Activated CD4-positive, alpha-beta T cell treated with anti-CD3 and anti-CD28 coated beads for 4 hours (primary cell): ENCODE measurements around the gene XYLT1.
"Not testable (repeated sequence)": the region's sequence is repeated elsewhere in the genome, so short reads cannot be mapped to it uniquely, and the experiment has no call there.

ENCODE experiments used
- DNase-seq, 2 donors: peaks; one replicate each; pipeline ENCODE4 v3.0.0-alpha.2; 2020

Gene XYLT1

DNA sequence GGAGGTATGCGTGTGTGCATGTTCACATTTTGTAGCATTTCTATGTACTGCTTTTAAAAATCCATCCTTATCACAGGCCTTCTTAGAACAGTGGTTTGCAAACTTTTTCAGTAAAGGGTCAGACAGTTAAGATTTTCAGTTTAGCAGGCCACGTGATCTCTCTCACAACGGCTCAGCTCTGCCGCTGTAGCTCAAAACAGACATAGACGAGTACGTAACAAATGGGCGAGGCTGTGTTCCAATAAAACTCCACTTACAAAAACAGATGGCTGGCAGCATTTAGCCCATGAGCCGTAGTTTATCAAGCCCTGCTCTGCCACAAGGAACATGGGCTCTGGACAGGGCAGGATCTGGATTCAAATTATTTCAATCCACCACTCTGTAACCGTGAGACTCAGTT is 141.8 kb downstream of the XYLT1 start:
- no peak for DNase-seq

DNA sequence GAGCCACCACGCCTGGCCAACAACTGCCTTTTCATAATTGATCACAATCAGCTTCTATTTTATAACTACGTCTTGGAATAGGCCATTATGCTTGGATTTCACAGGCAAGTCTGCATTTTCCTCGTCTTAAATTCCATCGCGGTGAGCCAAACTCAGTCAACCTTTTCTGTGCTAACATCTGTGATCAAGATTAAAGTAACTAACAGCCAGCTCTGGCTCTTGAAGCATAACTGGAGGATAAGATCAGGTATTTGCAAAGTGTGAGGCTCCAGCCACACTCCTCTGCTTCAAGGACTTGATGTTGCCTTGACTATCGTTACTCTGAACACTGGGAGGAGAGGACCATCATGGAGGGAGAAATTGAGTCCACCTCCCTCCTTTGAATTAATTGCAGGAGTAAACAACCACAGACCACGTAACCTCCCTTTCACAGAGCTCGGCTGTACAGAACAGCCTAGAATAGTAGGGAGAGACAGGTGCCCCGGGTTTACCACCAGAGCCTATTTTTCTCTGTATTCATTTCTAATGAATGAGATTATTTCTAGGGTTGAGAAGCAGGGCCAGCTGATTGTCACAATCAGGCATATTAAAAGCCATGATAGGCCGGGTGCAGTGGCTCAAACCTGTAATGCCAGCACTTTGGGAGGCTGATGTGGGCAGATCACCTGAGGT is 143.0 kb downstream of the XYLT1 start:
- no peak for DNase-seq

DNA sequence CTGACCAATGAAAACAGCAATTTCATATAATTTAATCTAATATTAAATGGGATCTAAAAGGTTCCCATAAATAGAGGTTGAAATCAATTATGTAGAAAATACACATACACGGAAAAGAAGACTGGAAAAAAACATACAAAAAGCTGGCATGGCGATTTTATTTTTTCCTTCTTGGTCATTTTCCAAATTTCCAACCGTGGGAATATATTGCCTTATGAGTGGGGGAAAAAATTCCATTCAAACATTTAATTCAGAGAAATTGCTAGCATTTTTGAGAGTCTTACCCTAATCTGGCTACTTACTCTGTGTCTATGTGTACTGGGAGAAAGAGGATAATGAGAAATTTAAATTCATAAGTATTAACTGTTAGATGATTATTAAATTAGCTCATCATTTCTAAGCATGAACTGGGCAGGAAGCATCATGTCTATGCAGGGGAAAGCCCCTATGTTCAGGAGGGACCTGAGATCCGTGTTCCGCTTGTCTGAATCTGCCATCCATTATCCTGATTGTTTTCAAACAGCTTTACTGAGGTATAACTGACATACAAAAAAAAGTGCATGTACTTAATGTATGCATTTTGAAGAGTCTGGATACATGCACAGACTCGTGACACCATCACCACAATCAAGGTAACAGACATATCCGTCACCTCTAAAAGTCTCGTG is 145.2 kb downstream of the XYLT1 start:
- no peak for DNase-seq

DNA sequence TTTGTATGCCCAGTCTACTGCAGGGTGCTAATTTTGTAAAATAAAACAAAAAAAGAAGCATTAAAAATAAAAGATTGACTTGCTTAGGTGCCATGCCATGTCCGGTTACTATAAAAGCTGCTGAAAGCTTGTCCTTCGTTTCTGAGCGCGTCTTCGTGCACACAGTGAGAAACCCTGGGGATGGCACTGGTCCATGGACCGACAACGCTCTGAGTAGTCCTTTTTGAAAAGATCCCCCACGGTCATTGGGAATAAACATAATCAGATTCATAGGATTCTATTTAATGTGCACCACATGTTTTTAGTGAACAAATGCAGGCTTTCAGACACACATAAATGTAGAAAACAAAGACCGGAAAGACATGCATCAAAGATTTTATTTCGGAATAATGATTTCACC is 146.3 kb downstream of the XYLT1 start:
- DNase-seq = no peak

DNA sequence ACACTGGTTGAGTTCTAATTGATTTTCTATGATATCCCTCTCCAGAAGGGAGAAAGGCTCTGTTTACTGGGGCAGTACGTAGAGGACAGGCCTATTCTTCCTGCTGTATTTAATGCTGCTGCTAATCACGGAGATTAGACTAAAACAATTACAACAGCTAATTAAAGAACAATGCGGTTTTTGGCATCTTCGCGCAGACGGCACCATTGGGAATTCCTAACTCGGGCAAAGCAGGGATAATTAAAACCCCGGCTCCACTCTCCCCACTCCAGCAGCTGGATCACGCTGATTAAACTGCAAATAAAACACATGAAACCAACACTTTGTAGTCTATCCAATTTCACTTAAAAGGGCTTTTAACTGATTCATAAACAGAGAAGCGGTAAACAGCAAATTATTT is 147.6 kb downstream of the XYLT1 start:
- no peak for DNase-seq

DNA sequence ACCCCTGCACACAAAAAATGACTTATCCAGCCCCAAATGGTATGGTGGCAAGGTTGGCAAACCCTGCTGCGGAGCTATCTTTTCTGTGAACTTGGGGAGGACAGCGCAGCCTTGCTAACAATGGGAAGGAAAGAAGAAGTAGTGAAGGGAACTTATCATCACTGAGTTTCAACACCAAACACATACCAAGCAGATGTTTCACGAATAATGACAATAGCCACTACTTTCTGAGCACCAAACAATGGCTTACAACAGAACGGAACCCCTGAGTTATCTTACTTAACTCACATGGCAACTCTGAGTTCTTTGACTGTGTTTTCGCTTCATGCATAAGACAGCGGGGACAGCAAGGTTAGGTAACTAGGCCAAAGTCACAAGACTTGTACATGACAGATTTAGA is 148.9 kb downstream of the XYLT1 start:
- DNase-seq = no peak

DNA sequence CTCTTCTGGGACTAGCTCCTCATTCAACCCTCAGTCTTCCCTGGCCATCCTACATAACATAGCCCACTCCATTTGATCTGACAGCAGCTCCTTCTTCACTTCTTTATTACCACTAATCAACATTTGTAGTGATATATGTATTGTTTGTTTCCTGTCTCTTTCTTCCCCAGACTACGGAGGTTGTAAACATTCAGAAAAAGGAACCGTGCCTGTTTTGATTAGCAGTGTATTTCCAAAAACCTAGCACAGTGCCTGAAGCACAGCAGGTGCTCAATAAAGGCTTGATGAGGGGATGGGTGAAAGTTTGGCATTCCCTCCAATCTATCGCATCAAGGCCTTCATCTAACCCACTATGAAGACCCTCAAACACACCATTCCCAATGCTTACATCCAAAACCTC is 150.8 kb downstream of the XYLT1 start:
- no peak for DNase-seq

DNA sequence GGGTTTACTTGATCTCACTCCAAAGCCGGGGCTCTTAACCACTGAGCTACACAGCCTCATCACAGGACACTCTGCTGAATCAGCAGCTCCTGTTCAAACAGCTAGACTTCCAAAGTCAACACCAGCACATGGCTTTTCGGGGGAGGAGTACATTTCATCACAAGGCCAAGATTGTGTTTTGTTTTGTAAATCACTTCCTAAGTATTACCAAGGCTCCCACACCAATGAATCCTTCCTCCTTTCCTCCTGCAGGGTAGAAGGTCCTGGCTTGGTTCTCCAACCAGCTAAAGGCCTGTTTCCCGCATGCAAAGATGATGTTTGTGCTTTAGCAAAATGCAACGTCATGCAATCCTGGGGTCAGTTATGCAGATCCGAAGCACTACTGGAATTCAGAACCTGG is 152.5 kb downstream of the XYLT1 start:
- no peak for DNase-seq

DNA sequence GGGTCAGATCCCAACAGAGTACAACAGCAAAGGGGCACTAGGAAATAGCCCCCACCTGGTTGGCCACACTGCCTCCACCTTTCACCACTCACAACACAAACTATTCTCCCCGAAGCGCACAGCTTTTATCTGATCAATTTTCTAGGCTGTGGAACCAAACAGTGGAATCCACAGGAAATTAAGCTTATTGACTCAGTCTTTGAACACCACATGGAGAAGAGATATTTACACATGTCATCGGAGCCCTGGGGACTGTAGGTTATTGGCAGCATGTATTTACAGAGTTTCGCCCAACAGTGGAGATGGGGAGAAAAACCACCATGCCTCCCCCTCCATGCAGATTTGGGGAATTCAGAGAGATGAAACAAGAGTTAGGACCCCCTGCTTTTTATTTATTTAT is 154.8 kb downstream of the XYLT1 start:
- DNase-seq = no peak

DNA sequence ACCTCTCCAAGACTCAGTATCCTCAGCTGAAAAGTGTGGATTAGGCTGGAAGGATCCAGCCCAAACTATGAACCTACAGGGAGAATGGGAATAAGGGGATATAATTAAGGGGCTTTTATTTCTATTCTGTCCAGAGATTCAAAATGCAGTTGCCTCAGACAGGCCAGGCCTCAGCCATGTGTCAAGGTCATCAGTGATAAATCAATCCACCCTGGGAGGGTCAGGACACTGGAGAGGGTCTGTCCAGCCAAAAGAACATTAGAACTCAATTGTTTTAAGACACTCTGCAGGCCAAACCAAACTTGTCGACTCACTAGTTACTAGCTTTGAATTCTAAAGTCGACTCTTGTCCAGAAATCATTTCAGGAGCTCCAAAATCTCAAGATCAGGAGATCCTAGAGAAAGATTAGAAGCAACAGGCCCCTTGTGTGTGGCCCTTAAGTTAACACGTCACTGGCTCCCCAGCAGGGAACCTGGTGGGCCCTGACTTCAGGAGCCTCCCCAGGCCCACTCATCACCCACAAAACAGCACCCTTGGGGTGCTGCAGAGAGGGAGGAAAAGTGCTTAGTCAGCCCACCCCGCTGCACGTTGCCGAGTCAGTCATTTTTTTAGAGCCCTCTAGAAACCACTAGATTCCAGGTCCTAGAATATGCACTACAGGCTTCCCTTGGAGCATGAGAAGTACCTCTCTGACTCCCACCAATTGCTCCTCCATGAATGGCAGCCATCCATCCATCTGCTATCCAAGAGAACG is 156.8 kb downstream of the XYLT1 start:
- no peak for DNase-seq

DNA sequence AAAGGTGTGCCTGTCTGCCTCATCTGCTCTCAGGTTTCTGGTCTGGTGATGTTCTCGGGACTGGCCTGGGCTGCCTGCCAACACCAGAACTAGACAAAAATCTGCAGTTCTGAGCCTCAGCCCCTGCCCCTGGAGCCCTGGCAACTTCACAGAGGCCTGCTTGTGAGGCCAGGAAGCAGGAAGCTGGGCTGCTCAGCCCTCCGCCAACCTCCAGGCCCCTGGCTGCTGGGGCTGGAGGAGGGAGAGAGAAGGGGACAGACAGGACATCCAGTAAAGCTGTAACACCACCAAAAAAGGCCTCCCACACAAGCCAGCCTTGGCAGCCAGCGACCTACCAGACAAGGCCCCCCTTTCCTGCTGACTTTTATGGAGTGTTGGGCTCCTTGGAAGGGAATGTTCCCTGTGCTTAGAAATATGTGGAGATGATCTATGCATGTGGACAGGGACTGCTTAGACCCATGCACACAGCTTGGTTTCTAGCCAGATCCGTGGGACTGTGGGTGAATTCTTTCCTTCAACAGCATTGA is 157.6 kb downstream of the XYLT1 start:
- no peak for DNase-seq

DNA sequence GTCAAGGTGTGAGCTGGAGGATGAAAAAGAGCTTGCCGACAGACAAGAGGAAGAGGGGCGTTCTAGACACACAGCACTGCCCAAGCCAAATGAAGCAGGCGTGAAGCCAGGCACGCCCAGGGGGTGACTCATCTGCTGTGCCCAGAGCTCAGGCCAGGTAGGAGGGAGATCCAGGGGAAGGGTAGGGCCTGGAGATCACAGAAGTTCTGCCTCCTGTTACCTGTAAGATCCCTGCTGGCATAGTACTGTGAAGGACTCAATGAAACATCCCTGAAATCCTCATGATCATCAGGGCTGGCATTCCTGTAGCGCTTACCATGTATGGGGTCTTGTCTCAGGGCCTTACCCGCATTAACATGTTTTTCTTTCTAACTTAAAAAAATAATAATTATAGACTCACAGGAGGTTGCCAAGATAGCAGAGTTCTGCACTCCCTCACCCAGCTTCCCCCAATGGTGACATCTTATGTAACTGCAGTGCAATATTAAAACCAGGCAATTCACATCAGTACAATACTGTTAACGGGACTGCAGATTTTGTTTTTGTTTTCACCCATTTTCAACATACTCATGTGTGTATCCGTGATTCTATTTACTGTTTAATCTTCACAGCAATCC is 158.6 kb downstream of the XYLT1 start:
- no peak for DNase-seq

DNA sequence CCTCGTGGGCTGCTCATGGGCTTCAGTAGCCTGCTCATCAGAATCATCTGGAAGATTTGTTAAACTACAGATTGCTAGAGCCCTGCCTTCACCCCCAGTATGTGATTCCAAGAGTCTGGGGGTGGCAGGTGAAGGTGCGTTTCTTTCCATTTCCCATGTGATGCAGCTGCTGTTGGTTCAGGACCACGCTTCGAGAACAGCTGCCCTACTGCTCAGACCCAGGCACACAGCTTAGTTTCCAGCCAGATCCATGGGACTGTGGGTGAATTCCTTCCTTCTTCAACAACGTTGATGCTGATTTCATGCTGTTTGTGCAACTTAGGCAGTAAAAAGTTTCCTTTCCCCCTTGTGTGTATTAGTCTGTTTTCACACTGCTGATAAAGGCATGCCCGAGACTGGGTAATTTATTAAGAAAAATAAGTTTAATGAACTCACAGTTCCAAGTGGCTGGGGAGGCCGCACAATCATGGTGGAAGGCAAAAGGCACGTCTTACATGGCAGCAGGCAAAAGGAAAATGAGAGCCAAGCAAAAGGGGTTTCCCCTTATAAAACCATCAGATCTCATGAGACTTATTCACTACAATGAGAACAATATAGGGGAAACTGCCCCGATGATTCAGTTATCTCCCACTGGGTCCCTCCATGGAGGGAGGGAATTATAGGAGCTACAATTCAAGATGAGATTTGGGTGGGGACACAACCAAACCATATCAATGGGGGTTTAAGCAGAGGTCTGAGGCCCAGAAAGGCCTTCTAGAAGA is 159.2 kb downstream of the XYLT1 start:
- DNase-seq = no peak

DNA sequence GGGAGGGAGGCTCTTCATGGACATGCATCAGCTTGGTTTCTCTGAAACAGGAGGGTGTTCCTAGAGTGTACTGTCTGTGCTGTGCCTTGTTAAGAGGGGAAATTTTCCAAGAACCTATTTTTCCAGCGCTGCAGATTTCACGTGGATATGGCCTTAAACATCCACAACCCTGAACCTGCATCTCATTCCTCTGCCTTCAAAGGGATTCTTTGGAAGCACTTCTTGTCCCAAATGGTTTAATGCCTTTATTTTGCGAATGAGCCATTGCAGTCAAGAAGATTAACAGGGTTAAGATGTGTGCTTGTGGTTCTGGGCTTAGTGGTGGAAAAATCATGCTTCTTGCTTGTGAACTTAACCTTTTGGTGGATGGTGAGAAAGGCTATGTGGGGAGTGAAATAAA is 161.2 kb downstream of the XYLT1 start:
- no peak for DNase-seq

DNA sequence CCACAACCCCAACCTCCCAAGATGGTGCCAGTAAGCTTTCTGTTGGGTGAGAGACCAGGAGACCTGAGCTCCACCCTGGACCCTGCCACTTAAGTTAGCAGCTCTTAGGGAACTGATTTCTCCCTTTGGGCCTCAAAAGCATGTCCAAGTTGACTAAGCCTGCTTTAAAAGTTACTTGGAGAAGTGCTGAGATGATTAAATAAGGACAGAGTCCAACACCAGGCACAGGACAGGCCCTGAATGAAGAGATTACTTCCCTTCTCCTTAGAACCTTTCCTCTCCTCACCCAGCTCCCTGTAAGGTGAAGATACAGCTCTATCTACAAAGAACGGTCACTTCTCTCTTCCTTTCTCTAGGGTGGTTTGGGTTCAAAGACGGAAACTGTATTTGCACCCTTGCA is 162.6 kb downstream of the XYLT1 start:
- no peak for DNase-seq

DNA sequence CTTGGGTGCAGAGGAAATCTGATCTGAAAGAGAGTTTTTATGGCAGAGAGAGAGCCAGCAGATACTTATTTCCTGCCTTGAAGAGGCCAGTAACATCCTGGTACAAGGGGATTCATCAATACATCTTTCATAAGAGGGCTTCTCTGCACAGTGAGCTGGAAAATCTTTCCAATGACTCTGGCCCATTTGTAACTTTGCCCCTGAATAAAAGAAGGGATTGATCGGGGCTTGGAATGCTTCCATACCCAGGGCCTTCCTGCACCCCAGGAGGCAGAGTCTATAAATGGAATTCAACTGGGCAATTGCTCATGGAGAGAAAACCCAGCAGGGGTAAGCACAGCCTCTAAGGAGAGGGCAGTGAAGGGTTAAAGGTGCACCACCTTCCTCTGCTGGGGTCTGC is 163.3 kb downstream of the XYLT1 start:
- no peak for DNase-seq

DNA sequence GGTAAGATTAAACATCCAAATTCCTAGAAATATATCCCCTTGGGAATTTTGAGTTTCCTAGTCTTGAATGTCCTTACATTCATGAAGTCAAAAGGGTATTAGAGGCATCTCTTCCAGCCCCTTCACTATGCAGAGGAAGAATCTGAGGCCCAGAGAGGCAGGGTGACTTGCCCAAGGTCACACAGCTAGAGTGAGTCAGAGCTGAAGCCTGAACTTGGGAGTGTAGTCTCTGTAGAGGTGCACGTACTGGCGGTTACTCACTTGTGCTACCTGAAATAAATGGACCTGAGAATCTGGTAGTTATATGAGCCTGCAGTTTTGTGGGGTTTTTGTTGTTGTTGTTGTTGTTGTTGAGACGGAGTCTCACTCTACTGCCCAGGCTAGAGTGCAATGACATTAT is 164.0 kb downstream of the XYLT1 start:
- no peak for DNase-seq

DNA sequence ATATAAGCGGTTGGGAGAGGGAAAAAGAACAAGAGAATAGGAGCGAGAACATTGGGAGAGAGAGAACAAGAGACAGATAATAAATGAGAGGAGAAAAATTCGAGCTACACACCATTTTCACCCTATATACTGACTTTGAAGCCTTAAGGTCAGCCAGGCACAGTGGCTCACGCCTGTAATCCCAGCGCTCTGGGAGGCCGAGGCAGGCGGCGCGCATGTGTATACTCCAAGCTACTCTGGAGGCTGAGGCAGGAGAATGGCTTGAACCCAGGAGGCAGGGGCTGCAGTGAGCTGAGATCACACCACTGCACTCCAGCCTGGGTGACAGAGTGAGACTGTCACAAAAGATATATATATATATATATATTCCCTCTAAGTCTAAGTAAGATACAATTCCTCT is 164.5 kb downstream of the XYLT1 start:
- not testable (repeated sequence) for DNase-seq

DNA sequence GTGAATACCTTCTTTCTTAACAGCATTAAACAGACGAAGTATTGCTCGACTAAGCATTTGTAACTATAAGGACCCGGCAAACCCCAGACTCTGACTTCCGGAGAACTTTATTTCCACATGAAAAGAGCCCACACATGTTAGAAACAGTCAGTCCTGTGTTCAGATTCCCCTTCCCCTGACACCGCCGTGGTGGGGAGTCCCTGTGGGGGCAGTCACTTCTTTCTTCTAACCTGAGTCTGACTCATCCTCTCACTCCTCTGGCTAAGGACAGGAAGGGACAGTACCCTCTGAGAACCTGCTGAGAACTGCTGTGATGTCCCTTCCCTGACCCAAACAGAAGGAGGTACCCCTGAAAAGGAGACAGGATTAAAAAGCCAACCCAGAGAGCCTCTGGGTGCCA is 165.1 kb downstream of the XYLT1 start:
- peak; percentile 19 to 22 for DNase-seq

DNA sequence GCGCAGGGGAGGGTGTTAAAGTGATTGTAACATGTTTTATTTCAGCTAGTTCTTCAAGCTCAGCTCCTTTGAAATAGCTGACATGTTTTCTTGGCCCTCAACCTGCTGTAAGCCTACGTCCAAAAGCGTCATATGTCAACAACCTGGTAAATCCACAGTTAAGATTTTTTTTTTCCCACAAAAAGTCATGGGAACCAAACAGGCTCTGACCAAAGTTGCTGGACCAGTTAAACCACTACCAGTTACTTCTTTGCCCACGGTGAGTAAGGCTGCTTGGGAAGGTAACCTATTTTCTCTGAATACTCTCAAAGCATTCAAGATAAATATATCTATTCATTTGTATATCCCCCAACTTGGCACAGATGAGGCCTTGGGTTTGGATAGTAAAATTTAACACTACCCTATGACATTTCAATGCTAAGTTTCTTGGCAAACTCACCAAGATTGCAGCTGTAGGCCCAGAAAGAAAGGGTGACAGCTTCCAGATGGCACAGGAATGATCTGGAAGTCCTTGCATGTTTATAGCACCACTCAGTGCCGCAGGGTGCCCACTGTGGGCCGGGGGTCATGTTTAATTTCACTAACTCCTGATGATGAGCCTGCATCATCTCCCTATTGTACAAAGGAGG is 166.2 kb downstream of the XYLT1 start:
- no peak for DNase-seq

DNA sequence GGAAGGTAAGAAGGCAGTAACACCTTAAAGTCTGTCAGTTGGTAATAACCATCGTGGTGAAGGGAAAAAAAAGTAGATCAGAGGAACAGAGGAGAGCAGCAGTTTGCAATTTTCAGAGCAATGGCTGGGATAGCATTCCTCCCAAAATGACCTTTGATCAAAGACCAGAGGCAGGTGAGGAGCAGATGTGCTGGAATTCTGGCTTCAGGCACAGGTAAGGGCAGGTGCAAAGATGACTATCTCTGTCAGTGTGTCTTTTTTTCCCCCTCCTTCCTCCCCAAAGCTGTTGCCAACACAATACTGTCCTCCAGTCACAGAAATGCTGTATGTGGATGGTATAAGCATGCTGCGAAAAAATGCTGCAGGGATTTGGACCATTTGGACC is 166.7 kb downstream of the XYLT1 start:
- DNase-seq = no peak

DNA sequence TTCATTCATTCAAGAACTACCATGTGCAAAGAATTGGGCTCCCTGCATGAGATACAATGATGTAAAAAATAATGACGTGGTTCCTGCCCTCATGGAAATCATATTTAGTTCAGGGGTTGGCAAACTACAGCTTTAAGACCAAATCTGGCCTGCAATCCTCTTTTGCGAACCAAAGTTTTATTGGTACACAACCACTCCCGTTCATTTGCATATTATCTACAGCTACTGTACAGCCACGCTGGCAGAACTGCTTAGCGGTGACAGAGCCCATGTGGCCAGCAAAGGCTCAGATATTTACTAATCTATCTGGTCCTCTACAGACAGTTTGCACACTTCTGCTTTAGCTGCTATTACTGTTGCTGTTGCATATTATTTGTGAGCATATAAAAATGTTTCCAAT is 167.7 kb downstream of the XYLT1 start:
- DNase-seq = no peak
